ENCODE measurements around the gene KIAA1210.

GRCh38 chrX:119095936-119096335 lies 31.7 kb downstream of the KIAA1210 start:
- no peak for TF ChIP-seq CTCF (IDR thresholded peaks at IDR 0.05)
- no peak for TF ChIP-seq POLR2AphosphoS5 (IDR thresholded peaks at IDR 0.05; ENCODE audit: low read depth, low read length)

Measured in Panc1 (cell line).